HG03060 (cell line): ENCODE measurements around the gene ANKRD52.

Experiments
- ATAC-seq: cut with Tn5 transposase; IDR thresholded peaks from one replicate; pipeline ENCODE4 v1.9.1; 2021; ENCODE audit warnings: low read depth, moderate number of reproducible peaks; ENCODE audit not compliant: unreplicated experiment

ANKRD52 gene

DNA sequence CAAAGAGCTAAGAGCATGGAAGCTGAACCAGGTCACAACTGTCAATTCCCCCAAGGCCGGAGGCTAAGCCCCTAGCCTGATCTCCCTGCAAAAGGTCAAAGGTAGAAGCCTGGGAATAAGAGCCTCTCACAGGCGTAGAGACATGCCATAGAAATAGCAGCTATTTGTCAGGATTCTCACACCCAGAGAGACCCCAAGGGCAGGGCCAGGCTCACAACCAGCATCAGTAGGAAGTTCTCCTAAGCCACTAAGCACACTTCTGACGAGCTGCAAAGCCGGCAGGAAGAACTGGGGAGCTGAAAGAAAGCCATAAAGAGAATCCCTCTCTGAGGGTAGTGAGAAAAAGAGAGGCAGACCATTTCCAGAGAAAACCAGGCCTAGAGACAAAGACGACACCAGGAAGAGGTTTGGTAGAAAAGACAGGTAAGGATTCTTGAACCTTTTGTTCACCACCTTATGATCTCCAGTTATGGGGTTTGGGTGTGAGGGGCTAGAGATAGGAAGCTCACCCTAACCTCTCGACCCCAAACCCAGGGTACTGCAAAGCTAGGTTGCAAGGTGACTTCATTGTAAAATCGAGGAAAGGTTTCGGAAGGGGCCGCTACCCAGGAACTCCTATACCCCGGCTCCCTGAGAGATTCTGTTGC lies 69.9 kb downstream of the ANKRD52 start:
- ATAC-seq, result no peak
